CD14-positive monocyte (primary cell): Measurements from ENCODE around the gene ZYX. TPM values are rescaled to one million over a fixed set of nuclear protein-coding genes. Genes with fewer than 3 reads are reported as not detected.
A peak's percentile ranks its signal among the peaks of the same experiment; 100 is the strongest.
"Not testable (repeated sequence)": the region's sequence is repeated elsewhere in the genome, so short reads cannot be mapped to it uniquely, and the experiment has no call there.

ENCODE experiments used
- DNase-seq, 3 donors: peaks; one replicate each; pipeline ENCODE4 v3.0.0-alpha.2; 2011 to 2022
- H2AFZ ChIP-seq: 2 replicates; pipeline ENCODE4 v1.6.0; 2012; ENCODE audit warnings: mild to moderate bottlenecking, low read depth, low read length, inconsistent platforms; ENCODE audit not compliant: insufficient read depth, poor library complexity, severe bottlenecking
- H3K27ac ChIP-seq, 2 donors: 1 replicate in 1 of 2; 2 replicates in 1 of 2; pipeline ENCODE4 v1.5.1; 2012 to 2013; ENCODE audit warnings: low read length in 2 of 2, control low read depth in 1 of 2, inconsistent platforms in 1 of 2, low read depth in 1 of 2, mild to moderate bottlenecking in 1 of 2
- H3K27me3 ChIP-seq, 2 donors: one replicate each; pipeline versions ENCODE4 v1.6.0 to v1.6.1; 2011 to 2013; ENCODE audit warnings: low read length in 2 of 2; ENCODE audit not compliant: control insufficient read depth in 2 of 2, insufficient read depth in 2 of 2
- H3K36me3 ChIP-seq, 2 donors: replicated peaks in 1 of 2; 1 replicate in 1 of 2; 2 replicates in 1 of 2; pipeline versions ENCODE4 v1.5.1 to v1.6.1; 2012 to 2013; ENCODE audit warnings: low read length in 2 of 2, control low read depth in 1 of 2, inconsistent platforms in 1 of 2, mild to moderate bottlenecking in 1 of 2; ENCODE audit not compliant: insufficient read depth in 2 of 2, control insufficient read depth in 1 of 2
- H3K4me1 ChIP-seq, 2 donors: 1 replicate in 1 of 2; 2 replicates in 1 of 2; pipeline versions ENCODE4 v1.5.1 to v1.6.1; 2012 to 2013; ENCODE audit warnings: low read length in 2 of 2, control low read depth in 1 of 2, inconsistent platforms in 1 of 2, mild to moderate bottlenecking in 1 of 2, moderate library complexity in 1 of 2; ENCODE audit not compliant: insufficient read depth in 2 of 2, control insufficient read depth in 1 of 2
- H3K4me2 ChIP-seq: replicated peaks from 2 replicates; pipeline ENCODE3; 2012; ENCODE audit warnings: low read length, moderate library complexity, mild to moderate bottlenecking; ENCODE audit not compliant: poor library complexity, severe bottlenecking; ENCODE audit errors: extremely low read depth
- H3K4me3 ChIP-seq, 3 experiments: fragments of 200-600 bp in 1 of 3; sonication (generic) in 1 of 3; replicated peaks in 1 of 3; 1 replicate in 2 of 3; 2 replicates in 1 of 3; pipeline ENCODE4 v1.5.1; 2011 to 2013; ENCODE audit warnings: low read length in 3 of 3, mild to moderate bottlenecking in 3 of 3, control low read depth in 2 of 3, low read depth in 2 of 3, inconsistent platforms in 1 of 3, moderate library complexity in 1 of 3
- H3K79me2 ChIP-seq: 2 replicates; pipeline ENCODE4 v1.6.0; 2012; ENCODE audit warnings: mild to moderate bottlenecking, control low read depth, inconsistent platforms, low read length, moderate library complexity; ENCODE audit not compliant: insufficient read depth
- H3K9ac ChIP-seq: 2 replicates; pipeline ENCODE4 v1.6.0; 2017; ENCODE audit warnings: low read length, mild to moderate bottlenecking; ENCODE audit not compliant: insufficient read depth, poor library complexity, severe bottlenecking
- H3K9me3 ChIP-seq, 2 donors: replicated peaks in 1 of 2; 1 replicate in 1 of 2; 2 replicates in 1 of 2; pipeline versions ENCODE4 v1.5.1 to v1.6.1; 2012 to 2013; ENCODE audit warnings: low read length in 2 of 2, control low read depth in 1 of 2; ENCODE audit not compliant: control insufficient read depth in 1 of 2, insufficient read depth in 1 of 2
- H4K20me1 ChIP-seq: 2 replicates; pipeline ENCODE4 v1.6.0; 2012; ENCODE audit warnings: mild to moderate bottlenecking, low read length, control low read depth, moderate library complexity; ENCODE audit not compliant: insufficient read depth
- H3K27ac Mint-ChIP-seq, 7 donors: one replicate each; pipeline ENCODE4 v1.8.0; 2020; ENCODE audit warnings: mild to moderate bottlenecking in 7 of 7, mixed read lengths in 7 of 7, moderate library complexity in 6 of 7, inconsistent platforms in 2 of 7
- H3K27me3 Mint-ChIP-seq, 3 donors: one replicate each; pipeline ENCODE4 v1.8.0; 2021 to 2022; ENCODE audit warnings: low read depth in 3 of 3, mild to moderate bottlenecking in 3 of 3, mixed read lengths in 3 of 3, moderate library complexity in 3 of 3, inconsistent platforms in 1 of 3
- H3K36me3 Mint-ChIP-seq, 2 donors: one replicate each; pipeline ENCODE4 v1.8.0; 2020; ENCODE audit warnings: mixed read lengths in 2 of 2, inconsistent platforms in 1 of 2, mild to moderate bottlenecking in 1 of 2
- H3K4me1 Mint-ChIP-seq: one replicate; pipeline ENCODE4 v1.8.0; 2020; ENCODE audit warnings: mild to moderate bottlenecking, mixed read lengths
- H3K4me3 Mint-ChIP-seq, 2 donors: one replicate each; pipeline ENCODE4 v1.8.0; 2020; ENCODE audit warnings: mild to moderate bottlenecking in 2 of 2, mixed read lengths in 2 of 2, moderate library complexity in 1 of 2
- H3K9me3 Mint-ChIP-seq, 7 donors: one replicate each; pipeline ENCODE4 v1.8.0; 2020 to 2022; ENCODE audit warnings: mixed read lengths in 7 of 7, mild to moderate bottlenecking in 6 of 7, moderate library complexity in 6 of 7, inconsistent platforms in 2 of 7
- CTCF ChIP-seq: fragments of 200-600 bp; IDR thresholded peaks from one replicate; pipeline ENCODE4 v1.8.0; 2022; ENCODE audit warnings: antibody characterized with exemption, mild to moderate bottlenecking
- WGBS: methylation state at CpG from one replicate; pipeline ENCODE4 v1.1.5; 2013; ENCODE audit warnings: missing lambda C conversion rate; ENCODE audit not compliant: insufficient coverage; 5-methylcytosine and 5-hydroxymethylcytosine counted together
- intact Hi-C, 2 donors: fragments of 100-400 bp; cut with micrococcal nuclease; formaldehyde crosslinking; loops; one replicate each; pipeline versions ENCODE4 v1.15.0 to v1.15.1; 2023
- polyA plus RNA-seq, 3 donors: library from polyadenylated mRNA; depleted of rRNA in 1 of 3; unstranded in 2 of 3; stranded (reverse) in 1 of 3; fragments of 300-500 nt in 2 of 3; fragments of >200 nt in 1 of 3; fragmentation: Illumina TruSeq in 2 of 3; gene quantifications; 1 replicate in 2 of 3; 2 replicates in 1 of 3; pipeline ENCODE4 v1.2.3, GENCODE V29; 2012 to 2021

The ZYX gene
- polyA plus RNA-seq, 3 donors, result 198 to 417 (median 331) TPM

DNA sequence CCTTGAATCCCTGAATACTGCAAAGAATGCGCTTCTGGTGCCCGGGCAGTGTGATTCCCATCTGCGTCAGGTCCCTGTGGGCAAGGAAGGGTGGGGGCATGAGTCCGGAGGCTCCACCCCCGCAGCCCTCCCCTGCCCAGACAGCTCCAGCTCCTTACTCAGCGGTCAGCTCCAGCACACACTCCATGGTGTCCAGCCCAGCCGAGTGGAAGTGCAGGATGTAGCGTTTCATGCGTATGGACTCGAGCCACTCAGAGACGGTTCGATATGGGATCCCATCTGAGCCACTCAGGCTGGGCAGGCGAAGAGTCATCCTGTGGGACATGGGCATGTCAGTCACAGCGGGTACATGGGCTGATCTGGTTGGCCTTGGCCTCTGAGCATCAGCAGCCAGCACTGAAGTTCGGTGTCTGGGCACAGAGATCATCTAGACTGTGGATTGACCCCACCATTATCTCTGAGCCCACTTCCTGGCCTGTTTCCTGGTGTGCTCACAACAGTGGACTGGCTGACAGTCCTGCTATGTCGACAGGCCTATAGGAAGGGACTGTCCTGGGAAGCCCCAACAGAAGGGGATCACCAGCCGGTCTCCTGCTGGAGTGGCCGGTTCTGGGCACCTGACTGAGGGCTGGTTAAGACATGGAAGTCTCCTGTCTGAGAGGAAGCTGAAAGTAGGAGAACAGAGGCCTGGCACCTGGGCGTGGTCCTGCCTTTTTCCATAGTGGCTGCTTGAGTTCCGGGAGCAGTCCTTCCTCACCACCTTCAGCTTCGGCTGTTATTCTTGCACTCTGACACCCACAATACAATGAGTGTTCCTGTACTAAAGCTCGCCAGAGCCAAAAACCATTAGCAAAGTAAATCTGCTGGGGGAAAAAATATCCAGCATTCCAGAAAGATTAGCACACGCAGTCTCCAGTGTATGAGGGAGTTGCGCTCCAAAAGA lies 10.6 kb downstream of the ZYX start:
- intact Hi-C loops, result no loop called here
- peaks cover 86% of the 10 kb centered on the region for H4K20me1 ChIP-seq
- Mint-ChIP-seq H3K4me1 (peaks cover 65% of the 10 kb centered on the region), H3K36me3 (peaks cover 9 to 51% of the 10 kb centered on the region in 2 donors), H3K4me3 (no peak overlapping the region), H3K27me3 (no peaks in the 10 kb centered on the region), H3K9me3 (no peaks in the 10 kb centered on the region), H3K27ac (peak overlapping the region in 4 of 7 donors; percentile 26 to 79 (median 60))
- peak overlapping the region; percentile 13 to 47 for H3K27ac ChIP-seq
- H3K79me2 ChIP-seq, result peaks cover 39% of the 10 kb centered on the region
- H2AFZ ChIP-seq, result no peak overlapping the region
- no peak overlapping the region for H3K4me3 ChIP-seq
- H3K9ac ChIP-seq, result peak overlapping the region; percentile 15
- TF ChIP-seq CTCF, result no peak
- H3K36me3 ChIP-seq, result peaks cover 56 to 65% of the 10 kb centered on the region in 2 donors
- H3K9me3 ChIP-seq, result no peaks in the 10 kb centered on the region
- WGBS, result 78% methylated on average over 17 of the region's 24 CpGs
- H3K27me3 ChIP-seq, result no peaks in the 10 kb centered on the region
- no peak for DNase-seq
- no peak overlapping the region for H3K4me2 ChIP-seq
- H3K4me1 ChIP-seq, result peaks cover 36 to 73% of the 10 kb centered on the region in 2 donors

DNA sequence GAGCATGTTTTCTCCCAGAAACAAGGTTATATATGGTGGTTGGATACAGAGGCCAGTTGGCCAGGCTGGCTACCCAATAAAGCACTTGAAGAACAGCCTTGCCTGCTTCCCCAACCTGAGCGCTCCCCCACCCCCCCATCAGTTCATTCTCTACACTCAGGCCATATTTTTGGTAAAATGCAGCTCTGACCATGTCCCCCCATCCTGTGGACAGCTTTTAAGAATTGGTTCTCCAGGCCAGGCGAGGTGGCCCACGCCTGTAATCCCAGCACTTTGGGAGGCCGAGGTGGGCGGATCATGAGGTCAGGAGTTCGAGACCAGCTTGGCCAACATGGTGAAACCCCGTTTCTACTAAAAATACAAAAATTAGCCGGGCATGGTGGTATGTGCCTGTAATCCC lies 11.3 kb downstream of the ZYX start:
- peaks cover 49 to 59% of the 10 kb centered on the region in 2 donors for H3K36me3 ChIP-seq
- H3K27me3 ChIP-seq, H3K4me2 ChIP-seq, H3K4me3 Mint-ChIP-seq, intact Hi-C loops, DNase-seq, H3K9ac ChIP-seq, H3K9me3 ChIP-seq, H3K9me3 Mint-ChIP-seq, H3K27me3 Mint-ChIP-seq, H2AFZ ChIP-seq, H3K4me3 ChIP-seq: not testable (repeated sequence)
- Mint-ChIP-seq H3K27ac (peak overlapping the region in 1 of 7 donors; percentile 79), H3K36me3 (peaks cover 13 to 52% of the 10 kb centered on the region in 2 donors), H3K4me1 (peaks cover 65% of the 10 kb centered on the region)
- H4K20me1 ChIP-seq, result peaks cover 79% of the 10 kb centered on the region
- peak overlapping the region in 1 of 2 donors; percentile 47 for H3K27ac ChIP-seq
- H3K79me2 ChIP-seq, result peaks cover 32% of the 10 kb centered on the region
- WGBS, result 92% methylated on average over 5 of the region's 8 CpGs
- H3K4me1 ChIP-seq, result peaks cover 29 to 66% of the 10 kb centered on the region in 2 donors
